Brain pericyte (primary cell): ENCODE measurements around the gene MARVELD3.
"Not testable (repeated sequence)": the region's sequence is repeated elsewhere in the genome, so short reads cannot be mapped to it uniquely, and the experiment has no call there.

ENCODE experiments used
- DNase-seq: peaks from one replicate; pipeline ENCODE4 v3.0.0-alpha.2; 2012; ENCODE audit warnings: low read depth, low spot score

Gene MARVELD3

DNA sequence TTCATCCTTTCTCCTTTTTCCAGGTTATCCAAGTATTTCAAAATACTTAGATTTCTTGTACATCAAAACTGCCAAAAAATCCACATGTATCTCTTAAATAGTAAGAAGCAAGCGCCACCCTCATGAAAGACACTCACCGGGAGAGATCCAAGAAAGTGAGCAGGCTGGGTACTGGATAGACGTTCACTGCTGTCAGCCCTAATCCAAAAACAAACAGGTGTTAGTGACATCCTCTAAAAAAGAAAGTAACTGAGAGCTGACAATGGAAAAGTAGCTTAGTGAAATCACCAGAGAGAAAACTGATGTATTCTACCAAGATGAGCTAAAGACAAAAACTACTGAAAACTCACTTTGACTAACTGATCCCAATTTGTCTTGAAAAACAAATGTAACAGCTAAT is 46.1 kb downstream of the MARVELD3 start:
- DNase-seq = no peak

- no peak for DNase-seq
Observed at GRCh38 chr16:71672803-71673581, 47.0 kb downstream of the MARVELD3 start.

- no peak for DNase-seq
Observed at GRCh38 chr16:71673582-71673973, 47.6 kb downstream of the MARVELD3 start.

DNA sequence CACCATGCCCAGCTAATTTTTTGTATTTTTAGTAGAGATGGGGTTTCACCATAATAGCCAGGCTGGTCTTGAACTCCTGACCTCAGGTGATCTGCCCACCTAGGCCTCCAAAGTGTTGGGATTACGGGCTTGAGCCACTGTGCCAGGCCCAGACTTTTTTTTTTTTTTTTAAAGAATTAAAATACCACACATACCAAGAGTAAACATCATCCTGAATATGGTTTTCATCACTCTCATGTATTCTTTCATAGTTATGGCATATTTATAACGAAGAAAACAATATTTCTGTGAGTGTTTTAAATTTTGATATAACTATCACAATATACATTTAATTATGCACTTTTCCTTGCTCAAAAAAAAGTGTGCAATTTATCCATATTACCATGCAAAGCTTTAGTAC is 48.2 kb downstream of the MARVELD3 start:
- DNase-seq = no peak

DNA sequence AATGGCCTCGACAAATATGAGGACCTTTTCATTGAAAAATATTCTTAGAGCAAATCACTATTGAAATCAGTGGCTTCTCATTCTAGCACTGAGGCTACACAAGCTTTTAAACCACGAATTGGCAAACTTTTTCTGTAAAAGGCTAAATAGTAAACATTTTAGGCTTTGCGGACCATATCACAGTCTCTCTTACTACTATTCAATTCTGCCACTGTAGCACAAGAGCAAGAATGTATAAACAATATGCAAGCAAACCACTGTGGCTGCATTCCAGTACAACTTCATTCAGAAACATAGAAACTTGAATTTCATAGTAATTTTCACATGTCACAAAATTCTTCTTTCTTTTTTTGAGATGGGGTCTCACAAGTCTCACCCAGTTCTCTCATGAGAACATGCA is 49.4 kb downstream of the MARVELD3 start:
- no peak for DNase-seq

GRCh38 chr16:71676236-71676635 is 50.3 kb downstream of the MARVELD3 start:
- no peak for DNase-seq

DNA sequence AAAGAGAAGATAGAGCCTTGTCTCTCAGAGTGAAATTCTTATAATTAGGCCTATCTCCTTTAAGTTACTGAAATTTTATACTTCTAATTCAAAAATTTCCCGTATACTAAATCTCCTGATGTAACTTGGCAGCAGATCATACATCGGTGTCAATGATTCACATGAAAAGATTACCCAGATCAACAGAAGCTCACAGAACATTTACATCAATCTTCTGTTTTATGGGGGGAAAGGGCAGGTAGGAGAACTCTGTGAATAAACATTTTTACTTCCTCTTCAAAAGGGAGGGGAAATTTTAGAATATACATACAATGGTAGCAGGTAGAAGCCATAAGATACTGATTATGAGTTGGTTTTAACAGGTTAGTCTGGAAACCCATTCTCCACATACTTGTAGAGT is 55.4 kb downstream of the MARVELD3 start:
- no peak for DNase-seq

GRCh38 chr16:71684280-71684679 is 58.3 kb downstream of the MARVELD3 start:
- not testable (repeated sequence) for DNase-seq
